IMR-90 (cell line): ENCODE data around the gene BMP8B. TPM values are rescaled to one million over a fixed set of nuclear protein-coding genes. Genes with fewer than 3 reads are reported as not detected.

Source experiments
- ATAC-seq: fragments of 200-7000 bp; cut with Tn5 transposase; 2 replicates; pipeline ENCODE4 v1.9.1; 2020; ENCODE audit warnings: low read depth, mild to moderate bottlenecking, moderate library complexity
- BruUV-seq: library from RNA; stranded (reverse); fragments of 400-500 nt; replicated peaks from 2 replicates; lab custom pipeline; 2021; lab: Mats Ljungman, UMichigan
- CTCF ChIA-PET: fragments of 300-600 bp; formaldehyde crosslinking; extraction: SDS; loops from one replicate; lab custom pipeline; 2021; ENCODE audit warnings: antibody characterized with exemption; lab: Yijun Ruan, JAX
- POLR2A ChIA-PET: fragments of 300-600 bp; sonication (Branson Sonifier 250); formaldehyde crosslinking; loops from one replicate; lab custom pipeline; 2022; ENCODE audit warnings: antibody characterized with exemption; ENCODE audit not compliant: unreplicated experiment; lab: Charles Lee
- DNase-seq: peaks from one replicate; pipeline ENCODE4 v3.0.0; 2013
- H2AFZ ChIP-seq: replicated peaks from 2 replicates; pipeline ENCODE3; 2013; ENCODE audit warnings: low read length, mild to moderate bottlenecking; ENCODE audit not compliant: poor library complexity
- H2AK5ac ChIP-seq: 2 replicates; pipeline ENCODE4 v1.6.1; 2013; ENCODE audit warnings: low read depth, low read length, inconsistent platforms
- H2AK9ac ChIP-seq: replicated peaks from 2 replicates; pipeline ENCODE3; 2013; ENCODE audit warnings: mild to moderate bottlenecking, low read depth, low read length, moderate library complexity; ENCODE audit not compliant: poor library complexity
- H2BK120ac ChIP-seq: 2 replicates; pipeline ENCODE4 v1.6.1; 2013; ENCODE audit warnings: low read depth, low read length, inconsistent platforms
- H2BK15ac ChIP-seq: 3 replicates; pipeline ENCODE4 v1.6.1; 2013; ENCODE audit warnings: low read depth, low read length, inconsistent platforms
- H2BK20ac ChIP-seq: 2 replicates; pipeline ENCODE4 v1.6.1; 2013; ENCODE audit warnings: low read depth, mild to moderate bottlenecking, inconsistent platforms, low read length, moderate library complexity
- H2BK5ac ChIP-seq: 2 replicates; pipeline ENCODE4 v1.6.1; 2013; ENCODE audit warnings: mild to moderate bottlenecking, low read depth, low read length, inconsistent platforms; ENCODE audit not compliant: poor library complexity, severe bottlenecking
- H3K14ac ChIP-seq: replicated peaks from 2 replicates; pipeline ENCODE4 v1.6.1; 2013; ENCODE audit warnings: low read depth, low read length, inconsistent platforms
- H3K18ac ChIP-seq: 2 replicates; pipeline ENCODE4 v1.6.1; 2013; ENCODE audit warnings: low read depth, low read length, control low read depth
- H3K23ac ChIP-seq: 2 replicates; pipeline ENCODE4 v1.6.1; 2013; ENCODE audit warnings: low read depth, low read length, inconsistent platforms
- H3K27ac ChIP-seq: 2 replicates; pipeline ENCODE4 v1.5.1; 2013; ENCODE audit warnings: mild to moderate bottlenecking, control low read depth, low read length; ENCODE audit not compliant: insufficient read depth
- H3K27me3 ChIP-seq: 2 replicates; pipeline ENCODE4 v1.6.1; 2013; ENCODE audit warnings: low read length; ENCODE audit not compliant: control insufficient read depth, insufficient read depth
- H3K36me3 ChIP-seq: 2 replicates; pipeline ENCODE4 v1.6.1; 2013; ENCODE audit warnings: low read length, mixed read lengths; ENCODE audit not compliant: control insufficient read depth, insufficient read depth
- H3K4ac ChIP-seq: 2 replicates; pipeline ENCODE4 v1.6.1; 2013; ENCODE audit warnings: low read depth, low read length, inconsistent platforms
- H3K4me1 ChIP-seq: 2 replicates; pipeline ENCODE4 v1.6.1; 2013; ENCODE audit warnings: low read length, mixed read lengths; ENCODE audit not compliant: control insufficient read depth, insufficient read depth
- H3K4me2 ChIP-seq: 2 replicates; pipeline ENCODE4 v1.6.1; 2013; ENCODE audit warnings: low read depth, mild to moderate bottlenecking, control low read depth, low read length, moderate library complexity
- H3K4me3 ChIP-seq: 2 replicates; pipeline ENCODE4 v1.5.1; 2013; ENCODE audit warnings: low read depth, mild to moderate bottlenecking, control low read depth, low read length, moderate library complexity; ENCODE audit not compliant: insufficient read depth
- H3K56ac ChIP-seq: 2 replicates; pipeline ENCODE4 v1.6.1; 2013; ENCODE audit warnings: low read length, inconsistent platforms; ENCODE audit not compliant: insufficient read depth; ENCODE audit errors: extremely low read depth
- H3K79me1 ChIP-seq, 2 experiments: 2 replicates each; pipeline ENCODE4 v1.6.1; 2013; ENCODE audit warnings: low read length in 2 of 2, inconsistent platforms in 1 of 2, low read depth in 1 of 2
- H3K9ac ChIP-seq: 2 replicates; pipeline ENCODE4 v1.6.1; 2013; ENCODE audit warnings: low read depth, low read length, control low read depth
- H3K9me1 ChIP-seq: 2 replicates; pipeline ENCODE4 v1.6.1; 2013; ENCODE audit warnings: low read length, inconsistent platforms; ENCODE audit not compliant: insufficient read depth
- H3K9me3 ChIP-seq: 2 replicates; pipeline ENCODE4 v1.6.1; 2013; ENCODE audit warnings: low read length; ENCODE audit not compliant: control insufficient read depth, insufficient read depth
- H4K20me1 ChIP-seq: 2 replicates; pipeline ENCODE4 v1.6.1; 2013; ENCODE audit warnings: low read length, inconsistent platforms; ENCODE audit not compliant: insufficient read depth
- H4K5ac ChIP-seq: 2 replicates; pipeline ENCODE4 v1.6.1; 2013; ENCODE audit warnings: mild to moderate bottlenecking, low read depth, low read length, control low read depth
- H4K8ac ChIP-seq, 2 experiments: 2 replicates each; pipeline ENCODE4 v1.6.1; 2013; ENCODE audit warnings: low read depth in 2 of 2, low read length in 2 of 2, control low read depth in 1 of 2, inconsistent platforms in 1 of 2
- H4K91ac ChIP-seq: 2 replicates; pipeline ENCODE4 v1.6.1; 2013; ENCODE audit warnings: low read depth, low read length, inconsistent platforms; ENCODE audit not compliant: insufficient read depth
- BHLHE40 ChIP-seq: fragments of 150-350 bp; IDR thresholded peaks from 2 replicates; pipeline ENCODE4 v1.6.1; 2016; ENCODE audit warnings: mild to moderate bottlenecking, low read depth, low read length
- CEBPB ChIP-seq: IDR thresholded peaks from 2 replicates; pipeline ENCODE4 v1.6.1; 2012; ENCODE audit warnings: low read depth, low read length, improper control_type of control experiment
- CHD1 ChIP-seq: IDR thresholded peaks from 2 replicates; pipeline ENCODE4 v1.6.1; 2012; ENCODE audit warnings: low read depth, low read length, improper control_type of control experiment
- CTCF ChIP-seq: conservative IDR thresholded peaks from 2 replicates; pipeline ENCODE4 v1.5.1; 2012; ENCODE audit warnings: mild to moderate bottlenecking, low read depth, low read length, improper control_type of control experiment
- ELK1 ChIP-seq: fragments of 150-350 bp; IDR thresholded peaks from 2 replicates; pipeline ENCODE4 v1.6.1; 2016; ENCODE audit warnings: low read depth, mild to moderate bottlenecking, low read length, moderate library complexity, borderline replicate concordance
- FOS ChIP-seq: fragments of 150-350 bp; IDR thresholded peaks from 2 replicates; pipeline ENCODE4 v1.6.1; 2016; ENCODE audit warnings: low read depth, low read length
- MAFK ChIP-seq: IDR thresholded peaks from 2 replicates; pipeline ENCODE4 v1.6.1; 2012; ENCODE audit warnings: low read depth, low read length, improper control_type of control experiment
- MAZ ChIP-seq: IDR thresholded peaks from 2 replicates; pipeline ENCODE4 v1.6.1; 2012; ENCODE audit warnings: low read depth, mild to moderate bottlenecking, low read length, improper control_type of control experiment, moderate library complexity, borderline replicate concordance
- MXI1 ChIP-seq: IDR thresholded peaks from 2 replicates; pipeline ENCODE4 v1.6.1; 2012; ENCODE audit warnings: low read depth, mild to moderate bottlenecking, low read length, moderate library complexity, borderline replicate concordance
- NFE2L2 ChIP-seq: fragments of 150-350 bp; IDR thresholded peaks from 2 replicates; pipeline ENCODE4 v1.6.1; 2016; ENCODE audit warnings: low read depth, mild to moderate bottlenecking, low read length
- POLR2A ChIP-seq: IDR thresholded peaks from 2 replicates; pipeline ENCODE4 v1.6.1; 2012; ENCODE audit warnings: mild to moderate bottlenecking, low read depth, low read length
- RAD21 ChIP-seq: IDR thresholded peaks from 2 replicates; pipeline ENCODE4 v1.6.1; 2012; ENCODE audit warnings: low read length, improper control_type of control experiment
- RCOR1 ChIP-seq: IDR thresholded peaks from 2 replicates; pipeline ENCODE4 v1.6.1; 2012; ENCODE audit warnings: mild to moderate bottlenecking, low read length, improper control_type of control experiment; ENCODE audit not compliant: insufficient replicate concordance
- RFX5 ChIP-seq: IDR thresholded peaks from 2 replicates; pipeline ENCODE4 v1.8.0; 2012; ENCODE audit warnings: low read depth, mild to moderate bottlenecking, low read length, moderate library complexity
- SMC3 ChIP-seq: fragments of 150-350 bp; IDR thresholded peaks from 2 replicates; pipeline ENCODE4 v1.6.1; 2016; ENCODE audit warnings: low read depth, mild to moderate bottlenecking, antibody characterized with exemption, low read length, moderate library complexity
- USF2 ChIP-seq: fragments of 150-350 bp; IDR thresholded peaks from 2 replicates; pipeline ENCODE4 v1.6.1; 2017; ENCODE audit warnings: mild to moderate bottlenecking, antibody characterized with exemption, low read length, low read depth
- WGBS, 2 experiments: methylation state at CpG; one replicate each; pipeline versions ENCODE4 v1.1.5 to v1.1.7; 2013; ENCODE audit warnings: missing lambda C conversion rate in 2 of 2; ENCODE audit not compliant: insufficient read length in 1 of 2; ENCODE audit errors: extremely low coverage in 2 of 2; 5-methylcytosine and 5-hydroxymethylcytosine counted together
- dilution Hi-C: fragments of 300-500 bp; cut with HindIII; formaldehyde crosslinking; loops from one replicate; pipeline ENCODE4 v1.14.3; 2018; ENCODE audit warnings: low sequenced_read_pairs; ENCODE audit not compliant: unreplicated experiment
- in situ Hi-C: fragments of 300-500 bp; cut with MboI; formaldehyde crosslinking; loops from 3 replicates; pipeline ENCODE4 v1.14.3; 2019; ENCODE audit warnings: low sequenced_read_pairs, inconsistent platforms, mixed read lengths
- intact Hi-C: fragments of 100-400 bp; cut with micrococcal nuclease; formaldehyde crosslinking; loops from 2 replicates; pipeline ENCODE4 v1.10.0; 2022
- polyA plus RNA-seq, 3 experiments: library from polyadenylated mRNA; depleted of rRNA; stranded (reverse); fragments of >200 nt; gene quantifications; 2 replicates each; pipeline ENCODE4 v1.2.3, GENCODE V29; 2012; ENCODE audit warnings: low replicate concordance in 1 of 3
- total RNA-seq: library from RNA; depleted of rRNA; stranded (reverse); fragments of >200 nt; gene quantifications from 2 replicates; pipeline ENCODE4 v1.2.3, GENCODE V29; 2012

Gene BMP8B
- total and polyA plus RNA-seq, 2 of the 4 experiments (the other 2 are of a cell fraction), result not detected

- no peaks in the 10 kb centered on the region for H3K4me1 ChIP-seq
- no peak overlapping the region for H2AK5ac ChIP-seq
- BruUV-seq, result no TSS peak
- peaks cover 16% of the 10 kb centered on the region for H3K27me3 ChIP-seq
- H2BK20ac ChIP-seq, result no peak overlapping the region
- no peak for ATAC-seq
- no peak overlapping the region for H3K23ac ChIP-seq
- CTCF ChIA-PET, result no interaction called here
- no peak for DNase-seq
- H2AK9ac ChIP-seq, result no peak overlapping the region
- no peak overlapping the region for H3K18ac ChIP-seq
- in situ Hi-C loops, result no loop called here
- no peak overlapping the region for H4K5ac ChIP-seq
- H3K9ac ChIP-seq, result no peak overlapping the region
- no peaks in the 10 kb centered on the region for H3K9me3 ChIP-seq
- no peak overlapping the region for H2BK5ac ChIP-seq
- intact Hi-C loops, result no loop called here
- POLR2A ChIA-PET, result no interaction called here
- H3K36me3 ChIP-seq, result no peaks in the 10 kb centered on the region
- no peak overlapping the region for H3K4me2 ChIP-seq
- H3K4ac ChIP-seq, result no peak overlapping the region
- H3K14ac ChIP-seq, result no peak overlapping the region
- dilution Hi-C loops, result no loop called here
- H3K9me1 ChIP-seq, result no peaks in the 10 kb centered on the region
- no peak overlapping the region for H3K27ac ChIP-seq
- H3K56ac ChIP-seq, result no peak overlapping the region
- H3K79me1 ChIP-seq, result no peaks in the 10 kb centered on the region
- H3K4me3 ChIP-seq, result no peak overlapping the region
- H4K20me1 ChIP-seq, result no peaks in the 10 kb centered on the region
- no peak overlapping the region for H4K8ac ChIP-seq
- WGBS, 2 experiments, result 72% methylated on average over 2 of the region's 7 CpGs; no CpG with 5 or more reads in 1 of the 2 experiments
- H2AFZ ChIP-seq, result no peak overlapping the region
- H2BK120ac ChIP-seq, result no peak overlapping the region
- no peak overlapping the region for H4K91ac ChIP-seq
- no peak overlapping the region for H2BK15ac ChIP-seq
- TF ChIP-seq RCOR1, result no peak
- TF ChIP-seq CTCF, result no peak
- TF ChIP-seq ELK1, result no peak
- TF ChIP-seq CHD1, result no peak
- no peak for TF ChIP-seq RAD21
- no peak for TF ChIP-seq MXI1
- TF ChIP-seq MAZ, result no peak
- TF ChIP-seq RFX5, result no peak
- TF ChIP-seq USF2, result no peak
- TF ChIP-seq POLR2A, result no peak
- TF ChIP-seq MAFK, result no peak
- TF ChIP-seq NFE2L2, result no peak
- no peak for TF ChIP-seq SMC3
- TF ChIP-seq FOS, result no peak
- no peak for TF ChIP-seq BHLHE40
- TF ChIP-seq CEBPB, result no peak
These were observed 36.8 kb upstream of the BMP8B start for GRCh38 chr1:39825432-39825941.
